GM19238 (cell line): ENCODE results near the gene AP2A2.
"Not testable (repeated sequence)": the region's sequence is repeated elsewhere in the genome, so short reads cannot be mapped to it uniquely, and the experiment has no call there.

Experiments
- DNase-seq: peaks from one replicate; pipeline ENCODE4 v3.0.0; 2011; ENCODE audit warnings: low spot score; ENCODE audit not compliant: insufficient read length

AP2A2 gene

GRCh38 chr11:953512-953911 is 27.8 kb downstream of the AP2A2 start:
- DNase-seq: no peak

DNA sequence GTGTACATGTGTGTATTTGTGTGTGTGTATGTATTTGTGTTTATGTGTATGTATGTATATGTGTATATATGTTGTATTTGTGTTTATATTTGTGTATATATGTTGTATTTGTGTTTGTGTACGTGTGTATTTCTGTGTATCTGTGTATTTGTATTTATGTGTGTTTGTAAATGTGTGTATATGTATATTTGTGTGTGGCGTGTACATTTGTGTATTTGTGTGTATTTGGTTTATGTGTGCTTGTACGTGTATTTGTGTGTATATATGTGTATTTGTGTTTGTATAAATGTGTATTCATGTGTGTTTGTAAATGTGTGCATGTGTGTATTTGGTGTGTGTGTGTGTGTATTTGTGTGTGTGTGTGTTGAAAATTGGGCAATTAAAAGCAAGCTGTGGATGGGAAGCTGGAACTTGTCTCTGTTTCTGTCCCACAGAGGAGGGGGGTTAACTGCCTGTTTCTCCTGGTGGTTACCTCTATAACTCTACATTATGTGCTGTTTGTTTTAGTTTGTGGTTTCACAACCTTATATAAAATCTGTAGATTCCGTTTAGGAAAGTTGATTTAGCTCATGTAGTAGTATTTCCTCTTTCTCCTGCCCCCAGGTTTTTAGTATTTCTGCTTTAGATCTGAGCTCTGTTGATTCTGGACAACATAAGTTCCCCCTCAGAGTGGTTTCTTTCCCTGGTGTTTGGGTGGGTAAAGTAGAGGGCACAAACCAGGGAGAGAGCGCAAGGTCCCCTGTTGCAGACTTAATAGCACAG is 28.9 kb downstream of the AP2A2 start:
- no peak for DNase-seq

DNA sequence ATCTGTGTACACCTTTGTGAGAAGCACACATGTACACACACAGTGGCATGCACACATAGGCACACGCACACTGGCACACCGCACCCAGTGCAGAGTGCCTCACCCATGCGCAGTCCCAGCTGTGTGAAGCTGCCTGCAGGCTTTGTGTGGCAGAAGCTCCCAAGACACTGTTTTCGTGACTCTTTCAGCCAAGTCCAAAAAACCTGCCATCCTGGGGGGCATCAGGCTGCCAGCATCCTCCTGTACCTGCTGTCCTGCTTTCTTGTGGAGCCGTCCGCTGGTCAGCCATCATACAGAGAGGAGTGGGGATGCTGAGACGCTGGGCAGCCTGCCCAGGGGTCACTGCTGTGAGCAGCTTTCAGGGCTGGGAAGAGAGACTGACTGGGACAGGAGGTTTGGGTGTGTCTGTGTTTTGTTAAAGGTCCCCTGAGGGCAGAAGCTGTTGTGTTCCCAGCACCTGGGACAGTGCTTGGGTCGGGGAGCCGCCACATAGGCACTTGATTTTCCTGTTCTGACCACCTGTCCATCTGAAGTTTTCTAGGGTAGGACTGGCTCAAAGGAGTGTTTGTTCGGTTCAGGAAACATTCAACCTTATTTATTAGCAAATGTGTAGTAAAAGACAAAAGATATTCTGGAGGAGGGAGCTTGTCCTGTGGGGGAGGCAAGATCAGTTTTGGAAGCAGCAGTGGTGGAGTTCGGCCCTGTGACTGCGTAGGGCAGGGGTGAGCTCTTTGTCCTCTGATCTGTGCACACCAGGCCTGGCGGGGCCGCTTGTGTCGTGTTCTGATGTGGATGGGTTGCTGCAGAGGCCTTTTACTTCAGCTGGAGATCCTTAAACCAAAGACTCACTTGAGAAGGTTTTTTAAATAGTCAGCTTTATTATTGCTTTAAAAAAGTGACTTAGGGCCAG is 29.7 kb downstream of the AP2A2 start:
- no peak for DNase-seq

- DNase-seq: no peak
Observed at GRCh38 chr11:957212-957920, 31.7 kb downstream of the AP2A2 start.

- no peak for DNase-seq
Observed at GRCh38 chr11:958101-958500, 32.4 kb downstream of the AP2A2 start.

DNA sequence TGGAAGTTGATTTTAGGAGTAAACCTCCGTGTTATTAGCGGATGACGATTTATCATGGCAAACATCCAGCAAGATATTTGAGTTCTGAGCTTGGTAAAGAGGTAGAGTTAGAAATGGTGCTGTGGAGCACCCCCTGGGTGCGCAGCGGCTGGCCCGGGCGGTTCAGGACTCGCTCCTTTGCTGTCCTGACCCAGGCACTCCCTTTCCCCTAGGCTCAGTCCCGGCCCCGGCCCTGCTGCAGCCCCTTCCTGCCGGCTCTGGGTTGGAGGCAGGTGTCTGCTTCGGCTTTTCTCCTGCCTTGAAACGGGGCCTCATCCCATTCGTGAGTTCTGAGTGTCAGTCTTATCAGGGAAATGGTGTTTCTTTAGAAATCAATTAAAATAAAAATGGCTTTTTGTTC is 33.4 kb downstream of the AP2A2 start:
- no peak for DNase-seq

GRCh38 chr11:959608-960007 is 33.9 kb downstream of the AP2A2 start:
- DNase-seq: no peak

GRCh38 chr11:961310-961920 is 35.7 kb downstream of the AP2A2 start:
- not testable (repeated sequence) for DNase-seq

DNA sequence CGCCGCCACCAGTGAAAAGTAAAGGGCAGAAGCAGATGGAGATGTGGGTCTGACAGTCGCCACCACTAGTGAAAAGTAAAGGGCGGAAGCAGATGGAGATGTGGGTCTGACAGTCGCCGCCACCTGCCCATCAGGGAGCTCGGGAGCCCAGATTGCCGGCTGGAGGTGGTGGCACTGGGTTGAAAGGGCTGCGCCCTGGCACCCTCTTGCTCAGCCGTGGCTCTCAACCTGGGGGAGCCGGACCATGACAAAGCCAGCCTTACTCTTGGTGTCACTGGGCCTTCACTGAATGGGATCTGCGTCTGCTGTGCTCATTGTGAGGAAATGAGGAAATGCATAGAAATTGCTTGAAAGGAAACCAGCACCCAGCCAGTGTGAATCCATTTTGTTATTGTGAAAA is 36.3 kb downstream of the AP2A2 start:
- no peak for DNase-seq

- no peak for DNase-seq
Observed at GRCh38 chr11:962688-963087, 37.0 kb downstream of the AP2A2 start.

DNA sequence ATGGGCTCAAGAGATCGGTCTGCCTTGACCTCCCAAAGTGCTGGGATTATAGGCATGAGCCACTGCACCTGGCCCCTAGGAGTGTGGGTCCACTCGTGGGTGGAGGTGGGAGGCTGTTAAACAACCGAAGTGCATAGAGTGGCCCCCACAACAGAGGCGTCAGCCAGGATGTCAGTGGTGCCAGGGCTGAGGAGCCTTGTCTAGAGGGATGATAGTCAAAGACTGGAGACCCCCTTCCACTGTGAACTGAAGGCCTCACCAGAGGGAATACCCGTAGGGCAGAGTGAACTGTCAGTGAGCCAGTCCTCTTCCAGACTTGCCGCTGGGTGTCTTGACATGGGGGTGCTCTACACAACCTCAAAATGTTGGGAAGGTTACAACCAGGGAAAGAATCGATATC is 38.2 kb downstream of the AP2A2 start:
- DNase-seq: no peak

- DNase-seq: no peak
Observed at GRCh38 chr11:965206-965775, 39.6 kb downstream of the AP2A2 start.

DNA sequence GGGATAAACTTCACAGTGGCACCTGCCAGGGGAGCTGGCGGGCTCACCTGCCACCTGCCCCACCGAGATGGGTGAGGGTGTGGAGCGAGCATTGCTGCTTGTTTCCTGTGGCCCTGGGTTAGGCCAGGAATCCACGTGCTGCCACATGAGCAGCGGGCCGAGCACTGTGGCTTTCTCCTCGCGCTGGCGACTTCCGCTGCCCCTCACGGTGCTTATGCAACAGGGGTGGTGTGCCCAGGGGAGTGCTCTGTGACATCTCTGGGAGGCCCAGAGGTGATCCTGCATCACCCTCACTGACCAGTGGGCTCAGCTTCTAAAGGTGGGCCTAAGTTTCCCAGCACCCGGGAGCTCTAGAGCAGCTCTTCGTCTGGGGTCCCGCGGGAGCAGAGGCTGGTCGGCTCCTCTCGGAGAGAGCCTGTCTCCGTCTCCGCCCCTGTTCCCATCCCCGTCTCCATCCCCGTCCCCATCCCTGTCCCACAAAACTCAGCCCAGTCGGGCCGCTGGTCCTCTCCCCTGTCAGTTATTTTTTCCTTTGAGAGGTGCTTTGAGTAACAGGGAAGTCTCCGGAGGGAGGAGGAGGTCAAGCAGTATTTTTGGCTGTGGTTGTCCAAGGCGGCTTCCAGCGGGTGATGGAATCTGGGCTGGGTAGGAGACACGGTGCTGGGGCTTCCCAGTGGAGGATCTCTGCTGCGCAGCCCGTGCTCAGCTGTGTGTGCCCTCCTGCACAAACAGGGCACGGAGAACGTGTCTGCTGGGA is 42.5 kb downstream of the AP2A2 start:
- DNase-seq: no peak

- DNase-seq: no peak
Observed at GRCh38 chr11:968822-969221, 43.2 kb downstream of the AP2A2 start.

DNA sequence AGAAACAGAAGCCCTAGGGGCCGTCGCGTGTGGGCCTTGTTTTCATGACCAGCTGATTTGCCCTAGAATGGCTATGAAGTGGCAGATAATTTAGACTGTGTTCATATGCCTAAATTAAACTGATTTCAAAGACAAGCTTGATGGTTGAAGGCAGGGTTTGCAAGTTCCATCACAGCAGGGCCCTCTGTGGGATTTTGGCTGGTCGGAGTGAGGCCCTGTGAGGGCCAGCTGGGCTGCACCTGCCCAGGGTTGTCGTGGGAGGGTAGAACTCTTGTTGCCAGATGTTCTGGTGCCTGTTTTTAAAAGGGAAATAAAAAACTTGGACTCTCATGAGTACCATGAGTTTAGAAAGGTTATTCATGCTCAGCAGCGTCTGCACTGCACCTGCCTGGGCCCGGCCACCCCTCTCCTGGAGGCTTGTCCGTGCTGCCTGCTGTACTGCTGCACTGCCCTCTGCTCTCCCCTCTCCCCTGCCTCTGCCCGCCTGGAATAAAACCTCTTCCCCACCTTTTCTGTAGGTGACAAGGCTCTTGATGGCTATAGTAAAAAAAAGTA is 44.1 kb downstream of the AP2A2 start:
- DNase-seq: no peak

DNA sequence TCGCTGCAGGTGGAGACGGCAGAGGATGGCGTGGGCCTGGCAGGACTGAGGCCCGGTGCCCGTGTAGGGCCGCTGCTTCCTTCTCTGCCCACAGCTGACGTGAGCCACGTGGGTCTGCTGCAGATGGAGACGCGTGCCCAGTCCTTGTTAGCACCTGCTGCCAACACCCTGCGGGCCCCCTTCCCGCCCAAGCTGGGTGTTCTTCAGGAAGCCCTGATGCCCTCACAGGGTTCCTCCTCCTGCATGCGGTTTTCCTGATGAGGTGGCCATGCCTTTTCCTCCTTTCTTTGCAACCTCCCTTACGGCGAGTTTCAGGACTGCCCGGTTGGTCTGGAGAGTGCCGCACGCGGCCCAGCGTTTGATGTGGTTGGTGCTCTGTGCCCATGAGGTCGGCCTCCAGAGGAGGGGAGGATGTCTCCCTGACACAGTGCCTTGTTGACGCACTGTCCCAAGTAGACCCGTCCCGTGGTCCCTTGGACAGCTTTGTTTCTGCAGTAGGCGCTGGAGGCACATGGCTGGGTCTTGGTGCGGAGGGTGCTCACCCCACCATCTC is 44.7 kb downstream of the AP2A2 start:
- DNase-seq: no peak

DNA sequence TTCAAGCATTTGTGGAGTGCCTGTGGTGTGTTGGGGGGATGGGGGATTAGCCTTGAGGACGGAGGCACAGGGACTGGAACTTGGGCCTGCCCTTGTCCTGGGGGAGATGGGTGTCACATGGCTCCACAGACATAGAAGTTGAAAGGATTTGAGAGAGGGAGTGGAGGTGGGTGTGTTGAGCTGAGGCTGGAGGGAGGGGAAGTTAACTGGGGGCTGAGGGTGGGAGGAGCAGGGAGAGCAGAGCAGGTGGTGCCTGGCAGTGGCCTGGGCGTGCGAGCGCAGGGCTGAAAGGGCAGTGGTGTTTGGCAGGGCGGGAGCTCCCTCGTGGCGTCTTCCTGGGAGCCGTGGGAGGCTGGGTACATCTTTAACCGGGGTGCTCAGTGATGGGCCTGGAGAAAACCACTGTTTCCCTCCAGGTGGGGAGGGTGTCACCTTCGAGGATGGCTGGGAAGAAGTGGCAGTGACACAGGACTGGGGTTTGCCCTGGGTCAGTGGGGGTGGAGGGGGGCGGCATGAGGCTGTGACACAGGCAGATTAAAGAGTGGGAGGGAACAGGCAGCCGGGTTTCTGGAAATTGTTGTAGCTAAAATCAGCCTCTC is 45.5 kb downstream of the AP2A2 start:
- DNase-seq: no peak

DNA sequence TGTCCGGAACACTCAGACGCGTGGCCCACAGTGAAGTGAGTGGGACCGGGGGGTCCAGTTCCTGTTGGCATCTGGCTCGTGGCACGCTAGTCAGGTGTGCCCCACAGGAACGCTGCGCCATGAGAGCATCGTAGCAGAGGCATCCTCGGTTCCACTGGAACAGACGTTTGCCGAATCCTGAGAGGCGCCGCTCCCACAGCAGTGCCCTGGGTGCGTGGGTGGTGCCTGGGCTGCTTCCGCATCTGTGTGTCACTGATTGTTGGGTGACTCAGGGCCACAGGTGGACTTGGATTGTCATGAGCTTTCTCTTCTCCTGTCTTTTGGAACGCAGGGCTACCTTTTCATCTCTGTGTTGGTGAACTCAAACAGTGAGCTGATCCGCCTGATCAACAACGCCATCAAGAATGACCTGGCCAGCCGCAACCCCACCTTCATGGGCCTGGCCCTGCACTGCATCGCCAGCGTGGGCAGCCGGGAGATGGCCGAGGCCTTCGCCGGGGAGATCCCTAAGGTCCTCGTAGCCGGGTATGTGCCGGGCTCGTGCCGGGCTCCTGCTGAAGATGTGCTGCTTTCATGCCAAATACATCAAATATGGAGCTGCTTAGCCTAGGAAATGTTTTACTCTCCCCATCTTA is 46.2 kb downstream of the AP2A2 start:
- no peak for DNase-seq
